GM12801 (cell line): ENCODE results near the gene STARD7.

Source experiments
- CTCF ChIP-seq: IDR thresholded peaks from one replicate; pipeline ENCODE4 v1.5.1; 2011; ENCODE audit warnings: control low read depth; ENCODE audit not compliant: insufficient read length; ENCODE audit errors: extremely low read depth

STARD7 gene

DNA sequence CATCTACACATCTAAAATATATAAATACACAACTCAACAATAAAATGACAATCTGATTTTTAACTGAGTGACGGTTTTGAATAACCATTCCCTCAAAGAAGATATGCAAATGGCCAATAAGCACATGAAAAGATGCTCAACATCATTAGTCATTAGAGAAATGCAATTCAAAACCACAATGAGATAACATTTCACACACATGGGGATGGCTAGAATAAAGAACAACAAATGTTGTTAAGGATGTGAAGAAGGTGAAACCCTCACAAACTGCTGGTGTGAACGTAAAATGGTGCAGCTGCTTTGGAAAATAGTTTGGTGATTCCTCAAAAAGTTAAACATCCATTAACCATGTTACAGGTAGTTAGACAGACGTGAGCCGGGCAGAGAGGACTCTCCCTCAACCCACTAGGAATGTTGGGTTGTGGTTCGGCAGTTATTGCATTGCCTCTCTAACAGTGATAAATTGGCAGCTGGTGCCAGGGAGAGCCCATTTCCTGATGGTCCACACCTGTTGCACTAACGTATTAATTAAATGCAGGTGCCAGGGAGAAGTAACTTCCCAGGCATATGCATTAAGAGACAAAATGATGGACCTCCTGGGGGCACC is 41.1 kb downstream of the STARD7 start:
- no peak for TF ChIP-seq CTCF

GRCh38 chr2:96164459-96165184 is 44.0 kb downstream of the STARD7 start:
- TF ChIP-seq CTCF, result no peak

DNA sequence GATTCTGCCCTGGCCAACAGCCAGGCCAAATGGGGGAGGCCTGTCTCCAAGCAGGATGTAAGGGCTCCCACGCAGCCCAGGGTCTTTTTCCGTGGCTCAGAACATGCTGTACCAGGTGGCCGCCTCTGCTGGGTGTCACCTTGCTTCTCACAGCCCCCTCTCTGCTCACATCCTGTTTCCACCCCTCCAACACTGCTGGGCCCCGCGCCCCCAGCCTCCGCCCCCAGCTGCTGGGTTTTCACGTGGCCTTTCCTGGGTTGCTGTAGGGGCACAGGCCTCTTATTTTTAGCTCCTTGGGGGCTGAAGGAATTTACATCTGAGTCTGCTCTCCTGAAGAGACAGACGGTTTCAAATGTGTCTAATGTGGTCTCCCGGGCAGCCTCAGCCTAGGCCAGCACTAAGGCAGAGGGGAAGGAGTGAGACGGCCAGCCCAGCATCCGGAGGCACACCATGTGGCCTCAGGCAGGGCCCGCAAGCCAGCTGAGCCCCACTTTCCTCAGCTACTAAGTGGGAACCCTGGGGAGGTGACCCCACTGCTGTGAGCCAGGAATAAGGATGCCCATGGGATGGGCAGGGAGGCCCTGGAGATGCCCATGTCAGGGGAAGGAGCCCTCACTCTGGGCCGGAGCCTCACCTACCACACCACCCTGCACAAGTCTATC is 44.7 kb downstream of the STARD7 start:
- TF ChIP-seq CTCF, result no peak

DNA sequence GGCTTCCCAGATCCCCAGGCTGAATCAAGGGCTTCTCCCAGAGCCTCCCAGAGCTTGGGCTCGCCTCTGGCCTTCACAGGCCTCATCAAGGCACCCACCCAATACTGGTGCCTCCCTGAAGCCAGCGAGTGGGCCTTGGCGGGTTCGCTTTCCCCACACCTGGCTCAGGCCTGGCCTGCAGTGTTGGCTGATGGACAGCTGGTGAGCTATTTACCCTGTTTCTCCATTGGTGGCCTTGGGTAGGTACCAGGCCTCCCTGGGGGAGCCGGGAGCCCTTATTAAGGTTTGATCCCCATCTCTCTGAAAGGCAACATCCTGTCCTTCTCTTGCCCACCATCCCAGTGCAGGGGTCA is 45.2 kb downstream of the STARD7 start:
- no peak for TF ChIP-seq CTCF

- TF ChIP-seq CTCF, result no peak
These were observed 46.7 kb downstream of the STARD7 start for GRCh38 chr2:96161898-96162297.

- TF ChIP-seq CTCF, result no peak
These were observed 49.4 kb downstream of the STARD7 start for GRCh38 chr2:96159084-96159830.

- no peak for TF ChIP-seq CTCF
These were observed 50.1 kb downstream of the STARD7 start for GRCh38 chr2:96158554-96158940.
